Measurements from ENCODE around the gene ZNF225. TPM values are rescaled to one million over a fixed set of nuclear protein-coding genes. Genes with fewer than 3 reads are reported as not detected.

ZNF225 gene
- total and polyA plus RNA-seq, 9 of the 15 experiments (the other 6 are each of a cell fraction or from before 2014, with no cell fraction given), result 1.4 to 4.2 (median 2.2) TPM

DNA sequence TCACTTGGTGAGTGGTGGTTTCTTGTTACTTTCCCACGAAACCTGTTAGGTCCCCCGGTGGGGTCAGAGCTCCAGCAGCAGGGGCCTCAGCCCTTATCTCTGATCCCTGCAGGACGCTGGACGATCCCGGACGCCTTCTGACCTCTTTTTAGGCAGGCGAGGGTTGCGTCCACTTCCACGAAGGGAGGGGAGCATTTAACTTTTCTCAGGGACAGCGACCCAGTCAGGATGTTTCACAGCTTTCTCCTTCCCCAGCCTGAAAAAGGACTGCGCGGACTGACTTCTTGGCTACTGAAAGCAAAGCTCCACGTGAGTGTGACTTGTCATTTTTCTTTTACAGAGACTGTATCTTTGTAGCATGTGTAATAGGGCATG is 28.8 kb downstream of the ZNF225 start:
- ChIA-PET POLR2A (no interaction called here), CTCF (ENCODE audit: low intra/inter-chr PET ratio) (interaction anchor here (0.6 kb wide), 1 partner anchor 9 kb away, joined by 4 read pairs; no protein-coding TSS in a partner anchor)
- Histone ChIP-seq H3K9me3 (replicated peaks; ENCODE audit: control insufficient read depth, insufficient read depth, low read depth, low read length) (peaks cover 6% of the 10 kb centered on the region), H3K27me3 (ENCODE audit: control insufficient read depth in 2 of 2, insufficient read depth in 2 of 2, low read length in 2 of 2) (no peaks in the 10 kb centered on the region), H3K4me1 (replicated peaks in 1 of 2; ENCODE audit: control insufficient read depth in 2 of 2, insufficient read depth in 2 of 2, low read length in 2 of 2) (peaks cover 2 to 5% of the 10 kb centered on the region in 2 experiments; a peak in 2 of 5 replicates), H4K20me1 (replicated peaks; ENCODE audit: control insufficient read depth, insufficient read depth, low read length) (no peaks in the 10 kb centered on the region), H3K36me3 (ENCODE audit: control insufficient read depth, insufficient read depth, low read length) (no peaks in the 10 kb centered on the region), H3K9me1 (ENCODE audit: control insufficient read depth, insufficient read depth, low read length) (no peaks in the 10 kb centered on the region), H3K4me2 (ENCODE audit: insufficient read depth, low read length) (peak overlapping the region; percentile 89), H3K27ac (ENCODE audit: extremely low read depth, low read depth, low read length) (peak overlapping the region; percentile 50; the same call in 1 of the 3 replicates), H3K79me2 (ENCODE audit: control insufficient read depth, insufficient read depth, low read length) (no peaks in the 10 kb centered on the region), H3K9ac (ENCODE audit: insufficient read depth in 1 of 2, low read depth in 2 of 2, low read length in 2 of 2) (peak overlapping the region; percentile 59 to 62; a peak in 3 of 4 replicates), H2AFZ (ENCODE audit: low read depth, low read length) (peak overlapping the region; percentile 94), H3K4me3 (peak overlapping the region; percentile 53)
- ATAC-seq, result peak; percentile 60
- FAIRE-seq, result no peak
- peak; percentile 13 to 26 (median 18) for DNase-seq (ENCODE audit: extremely low read depth in 1 of 4, low spot score in 3 of 4)
- in situ Hi-C loops (cut with MboI) (no loop called here), intact Hi-C loops (cut with micrococcal nuclease) (no loop called here)
- 6% methylated on average over 13 of the region's 13 CpGs for WGBS (ENCODE audit: insufficient coverage, low coverage, missing lambda C conversion rate)
- TF ChIP-seq, protein P1, sequence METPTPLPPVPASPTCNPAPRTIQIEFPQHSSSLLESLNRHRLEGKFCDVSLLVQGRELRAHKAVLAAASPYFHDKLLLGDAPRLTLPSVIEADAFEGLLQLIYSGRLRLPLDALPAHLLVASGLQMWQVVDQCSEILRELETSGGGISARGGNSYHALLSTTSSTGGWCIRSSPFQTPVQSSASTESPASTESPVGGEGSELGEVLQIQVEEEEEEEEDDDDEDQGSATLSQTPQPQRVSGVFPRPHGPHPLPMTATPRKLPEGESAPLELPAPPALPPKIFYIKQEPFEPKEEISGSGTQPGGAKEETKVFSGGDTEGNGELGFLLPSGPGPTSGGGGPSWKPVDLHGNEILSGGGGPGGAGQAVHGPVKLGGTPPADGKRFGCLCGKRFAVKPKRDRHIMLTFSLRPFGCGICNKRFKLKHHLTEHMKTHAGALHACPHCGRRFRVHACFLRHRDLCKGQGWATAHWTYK (CRISPR knock-in tag; IDR thresholded peaks at IDR 0.05), result no peak
- TF ChIP-seq, protein P2, sequence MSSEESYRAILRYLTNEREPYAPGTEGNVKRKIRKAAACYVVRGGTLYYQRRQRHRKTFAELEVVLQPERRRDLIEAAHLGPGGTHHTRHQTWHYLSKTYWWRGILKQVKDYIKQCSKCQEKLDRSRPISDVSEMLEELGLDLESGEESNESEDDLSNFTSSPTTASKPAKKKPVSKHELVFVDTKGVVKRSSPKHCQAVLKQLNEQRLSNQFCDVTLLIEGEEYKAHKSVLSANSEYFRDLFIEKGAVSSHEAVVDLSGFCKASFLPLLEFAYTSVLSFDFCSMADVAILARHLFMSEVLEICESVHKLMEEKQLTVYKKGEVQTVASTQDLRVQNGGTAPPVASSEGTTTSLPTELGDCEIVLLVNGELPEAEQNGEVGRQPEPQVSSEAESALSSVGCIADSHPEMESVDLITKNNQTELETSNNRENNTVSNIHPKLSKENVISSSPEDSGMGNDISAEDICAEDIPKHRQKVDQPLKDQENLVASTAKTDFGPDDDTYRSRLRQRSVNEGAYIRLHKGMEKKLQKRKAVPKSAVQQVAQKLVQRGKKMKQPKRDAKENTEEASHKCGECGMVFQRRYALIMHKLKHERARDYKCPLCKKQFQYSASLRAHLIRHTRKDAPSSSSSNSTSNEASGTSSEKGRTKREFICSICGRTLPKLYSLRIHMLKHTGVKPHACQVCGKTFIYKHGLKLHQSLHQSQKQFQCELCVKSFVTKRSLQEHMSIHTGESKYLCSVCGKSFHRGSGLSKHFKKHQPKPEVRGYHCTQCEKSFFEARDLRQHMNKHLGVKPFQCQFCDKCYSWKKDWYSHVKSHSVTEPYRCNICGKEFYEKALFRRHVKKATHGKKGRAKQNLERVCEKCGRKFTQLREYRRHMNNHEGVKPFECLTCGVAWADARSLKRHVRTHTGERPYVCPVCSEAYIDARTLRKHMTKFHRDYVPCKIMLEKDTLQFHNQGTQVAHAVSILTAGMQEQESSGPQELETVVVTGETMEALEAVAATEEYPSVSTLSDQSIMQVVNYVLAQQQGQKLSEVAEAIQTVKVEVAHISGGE (CRISPR knock-in tag; IDR thresholded peaks at IDR 0.05), result 0 out of 6 replicates have a peak, but pooled peaks of 1 of the 3 experiments have one; percentile 20
- TF ChIP-seq NCOA2 (IDR thresholded peaks at IDR 0.05; ENCODE audit: partially characterized antibody in 2 of 2) (no peak), BCOR (IDR thresholded peaks at IDR 0.05) (peak; percentile 1), CAMTA2 (CRISPR knock-in tag; conservative IDR thresholded peaks at IDR 0.05) (no peak), CXXC5 (CRISPR knock-in tag; IDR thresholded peaks at IDR 0.05) (peak; percentile 12; the same call in 1 of the 2 replicates)
- TF ChIP-seq, protein P3, sequence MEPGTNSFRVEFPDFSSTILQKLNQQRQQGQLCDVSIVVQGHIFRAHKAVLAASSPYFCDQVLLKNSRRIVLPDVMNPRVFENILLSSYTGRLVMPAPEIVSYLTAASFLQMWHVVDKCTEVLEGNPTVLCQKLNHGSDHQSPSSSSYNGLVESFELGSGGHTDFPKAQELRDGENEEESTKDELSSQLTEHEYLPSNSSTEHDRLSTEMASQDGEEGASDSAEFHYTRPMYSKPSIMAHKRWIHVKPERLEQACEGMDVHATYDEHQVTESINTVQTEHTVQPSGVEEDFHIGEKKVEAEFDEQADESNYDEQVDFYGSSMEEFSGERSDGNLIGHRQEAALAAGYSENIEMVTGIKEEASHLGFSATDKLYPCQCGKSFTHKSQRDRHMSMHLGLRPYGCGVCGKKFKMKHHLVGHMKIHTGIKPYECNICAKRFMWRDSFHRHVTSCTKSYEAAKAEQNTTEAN (CRISPR knock-in tag; IDR thresholded peaks at IDR 0.05), result no peak
- TF ChIP-seq, protein P4, sequence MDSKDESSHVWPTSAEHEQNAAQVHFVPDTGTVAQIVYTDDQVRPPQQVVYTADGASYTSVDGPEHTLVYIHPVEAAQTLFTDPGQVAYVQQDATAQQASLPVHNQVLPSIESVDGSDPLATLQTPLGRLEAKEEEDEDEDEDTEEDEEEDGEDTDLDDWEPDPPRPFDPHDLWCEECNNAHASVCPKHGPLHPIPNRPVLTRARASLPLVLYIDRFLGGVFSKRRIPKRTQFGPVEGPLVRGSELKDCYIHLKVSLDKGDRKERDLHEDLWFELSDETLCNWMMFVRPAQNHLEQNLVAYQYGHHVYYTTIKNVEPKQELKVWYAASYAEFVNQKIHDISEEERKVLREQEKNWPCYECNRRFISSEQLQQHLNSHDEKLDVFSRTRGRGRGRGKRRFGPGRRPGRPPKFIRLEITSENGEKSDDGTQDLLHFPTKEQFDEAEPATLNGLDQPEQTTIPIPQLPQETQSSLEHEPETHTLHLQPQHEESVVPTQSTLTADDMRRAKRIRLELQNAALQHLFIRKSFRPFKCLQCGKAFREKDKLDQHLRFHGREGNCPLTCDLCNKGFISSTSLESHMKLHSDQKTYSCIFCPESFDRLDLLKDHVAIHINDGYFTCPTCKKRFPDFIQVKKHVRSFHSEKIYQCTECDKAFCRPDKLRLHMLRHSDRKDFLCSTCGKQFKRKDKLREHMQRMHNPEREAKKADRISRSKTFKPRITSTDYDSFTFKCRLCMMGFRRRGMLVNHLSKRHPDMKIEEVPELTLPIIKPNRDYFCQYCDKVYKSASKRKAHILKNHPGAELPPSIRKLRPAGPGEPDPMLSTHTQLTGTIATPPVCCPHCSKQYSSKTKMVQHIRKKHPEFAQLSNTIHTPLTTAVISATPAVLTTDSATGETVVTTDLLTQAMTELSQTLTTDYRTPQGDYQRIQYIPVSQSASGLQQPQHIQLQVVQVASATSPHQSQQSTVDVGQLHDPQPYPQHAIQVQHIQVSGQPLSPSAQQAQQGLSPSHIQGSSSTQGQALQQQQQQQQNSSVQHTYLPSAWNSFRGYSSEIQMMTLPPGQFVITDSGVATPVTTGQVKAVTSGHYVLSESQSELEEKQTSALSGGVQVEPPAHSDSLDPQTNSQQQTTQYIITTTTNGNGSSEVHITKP (IDR thresholded peaks at IDR 0.05; ENCODE audit: partially characterized antibody), result peak; percentile 6
- TF ChIP-seq, protein P5, sequence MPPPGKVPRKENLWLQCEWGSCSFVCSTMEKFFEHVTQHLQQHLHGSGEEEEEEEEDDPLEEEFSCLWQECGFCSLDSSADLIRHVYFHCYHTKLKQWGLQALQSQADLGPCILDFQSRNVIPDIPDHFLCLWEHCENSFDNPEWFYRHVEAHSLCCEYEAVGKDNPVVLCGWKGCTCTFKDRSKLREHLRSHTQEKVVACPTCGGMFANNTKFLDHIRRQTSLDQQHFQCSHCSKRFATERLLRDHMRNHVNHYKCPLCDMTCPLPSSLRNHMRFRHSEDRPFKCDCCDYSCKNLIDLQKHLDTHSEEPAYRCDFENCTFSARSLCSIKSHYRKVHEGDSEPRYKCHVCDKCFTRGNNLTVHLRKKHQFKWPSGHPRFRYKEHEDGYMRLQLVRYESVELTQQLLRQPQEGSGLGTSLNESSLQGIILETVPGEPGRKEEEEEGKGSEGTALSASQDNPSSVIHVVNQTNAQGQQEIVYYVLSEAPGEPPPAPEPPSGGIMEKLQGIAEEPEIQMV (tag; conservative IDR thresholded peaks at IDR 0.05; ENCODE audit: low read depth), result no peak
- no TSS peak for BruUV-seq (replicated peaks)

Data from K562 (cell line).